Coronary artery (tissue), 2 donors: ENCODE results near the gene BMF.
A peak's percentile ranks its signal among the peaks of the same experiment; 100 is the strongest.

Experiments
- DNase-seq: peaks from one replicate; pipeline ENCODE4 v3.0.0-alpha.2; 2017; ENCODE audit warnings: low spot score
- H3K27ac ChIP-seq, 2 donors: fragments of 200-600 bp; sonication (generic); one replicate each; pipeline ENCODE4 v1.5.1; 2016 to 2019
- H3K4me3 ChIP-seq: fragments of 200-600 bp; sonication (generic); 2 replicates; pipeline ENCODE4 v1.5.1; 2016; ENCODE audit warnings: mild to moderate bottlenecking, moderate library complexity
- CTCF ChIP-seq: fragments of 200-600 bp; sonication (generic); IDR thresholded peaks from one replicate; pipeline ENCODE4 v1.5.1; 2019; ENCODE audit warnings: antibody characterized with exemption

The BMF gene

DNA sequence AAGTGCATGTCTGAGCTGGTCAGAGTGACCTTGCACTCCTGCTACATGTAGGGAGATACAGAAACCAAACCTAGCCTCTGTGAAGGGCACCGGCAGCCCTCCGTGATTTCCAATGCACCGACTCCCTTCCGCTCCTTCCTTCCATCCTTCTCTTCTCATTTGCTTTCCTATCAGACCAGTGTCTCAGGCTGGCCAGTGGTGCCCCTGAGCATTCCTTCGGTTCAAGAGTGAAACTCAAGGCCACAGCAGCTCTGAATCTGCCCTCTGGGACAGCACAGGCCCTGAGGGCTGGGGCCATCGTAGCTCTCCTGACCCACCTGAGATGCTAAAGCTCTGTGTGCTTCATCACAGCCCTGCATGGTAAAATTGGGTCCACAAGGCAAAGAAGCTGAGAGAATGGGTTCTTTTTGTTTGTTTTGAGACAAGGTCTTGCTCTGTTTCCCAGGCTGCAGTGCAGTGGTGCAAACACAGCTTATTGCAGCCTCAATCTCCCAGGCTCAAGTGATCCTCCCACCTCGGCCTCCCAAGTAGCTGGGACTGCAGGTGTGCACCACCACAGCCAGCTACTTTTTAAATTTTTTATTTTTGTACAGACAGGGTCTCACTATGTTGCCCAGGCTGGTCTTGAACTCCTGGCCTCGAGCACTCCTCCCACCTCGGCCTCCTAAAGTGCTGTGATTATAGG lies 2.3 kb upstream of the BMF start:
- TF ChIP-seq CTCF = no peak
- no peak overlapping the region for H3K27ac ChIP-seq
- no peak for DNase-seq
- no peak overlapping the region for H3K4me3 ChIP-seq

DNA sequence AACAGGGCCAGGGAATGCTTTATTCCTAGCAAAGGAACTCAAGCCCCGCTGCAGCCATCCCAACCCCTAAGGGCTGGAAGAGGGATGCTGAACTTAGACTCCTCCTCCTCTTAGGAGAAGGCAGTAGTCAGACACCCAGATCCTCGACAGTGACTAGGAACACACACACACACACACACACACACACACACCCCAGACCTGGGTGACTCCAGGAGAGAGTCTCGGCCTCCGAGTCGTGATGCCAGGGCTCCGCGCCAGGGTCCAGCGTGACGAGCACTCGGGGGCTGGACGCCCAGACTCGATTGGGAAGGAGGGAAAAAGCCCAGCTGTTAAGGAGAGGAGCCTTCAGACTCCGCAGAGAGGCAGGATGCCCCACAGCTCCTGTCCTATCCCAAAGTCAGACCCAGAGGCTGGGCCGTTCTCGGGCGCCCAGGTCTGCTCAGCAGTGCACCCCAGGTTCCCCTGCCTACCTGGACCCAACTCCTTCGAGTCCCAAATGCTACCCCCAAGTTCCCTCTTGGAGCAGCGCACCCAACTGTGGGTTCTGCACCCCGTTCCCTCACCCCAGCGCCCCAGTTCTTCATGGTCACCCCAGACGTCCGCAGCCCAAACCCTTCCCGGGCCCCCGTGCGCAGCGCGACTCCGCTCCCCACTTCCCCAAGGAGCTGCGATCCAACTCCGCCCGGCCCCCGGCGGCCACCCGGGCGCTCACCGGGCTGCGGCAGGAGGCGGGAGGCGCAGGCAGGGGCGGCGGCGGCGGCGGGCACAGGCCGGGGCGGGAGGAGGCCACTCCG lies 421 bp downstream of the BMF start:
- peak overlapping the region; percentile 98 for H3K4me3 ChIP-seq
- no peak for TF ChIP-seq CTCF
- peak overlapping the region; percentile 71 to 88 for H3K27ac ChIP-seq
- peak; percentile 88 for DNase-seq

DNA sequence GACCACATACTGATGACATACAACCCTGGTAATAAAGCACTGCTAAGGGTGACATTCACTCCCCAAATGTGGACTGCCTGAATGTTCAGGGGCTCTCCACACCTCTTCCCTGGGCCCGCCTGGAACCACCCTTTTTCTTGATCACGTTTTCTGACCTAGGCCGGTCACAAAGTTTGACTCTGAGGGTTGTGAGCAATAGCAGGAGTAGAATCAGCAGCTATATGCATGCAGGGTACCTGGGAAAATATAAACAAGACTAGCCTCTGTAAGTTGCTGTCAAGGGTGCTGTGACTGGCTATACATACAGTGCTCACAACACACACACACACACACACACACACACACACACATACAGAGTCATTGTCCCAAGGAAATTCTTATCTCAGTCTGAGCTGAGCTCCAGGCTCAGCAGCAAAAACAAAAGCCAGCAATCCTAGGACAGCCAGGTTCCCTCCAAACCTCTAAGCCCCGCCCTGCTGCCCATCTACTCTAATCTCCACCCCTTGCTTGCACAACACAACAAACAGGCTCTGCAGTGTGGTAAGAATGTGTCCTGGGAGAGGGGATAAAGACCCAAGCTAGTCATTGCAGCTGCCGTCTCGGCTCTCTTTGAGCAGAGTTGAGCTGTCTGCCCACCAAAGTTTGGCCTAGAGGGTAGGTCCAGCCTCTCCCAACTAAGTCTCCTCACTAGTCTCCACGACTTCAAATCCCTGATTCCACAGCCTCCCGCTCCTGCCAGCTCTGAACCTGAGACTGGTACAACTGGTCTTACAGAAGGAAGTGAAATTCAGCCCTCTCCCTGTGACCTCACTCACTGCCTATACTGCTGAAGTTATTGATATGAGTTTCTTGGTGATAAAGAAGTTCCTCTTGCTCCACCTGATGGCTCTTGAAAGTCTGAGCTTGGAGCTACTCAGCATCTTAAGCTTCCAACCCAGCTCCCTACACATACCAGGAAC lies 2.2 kb downstream of the BMF start:
- peak; percentile 78 for DNase-seq
- H3K27ac ChIP-seq = peak overlapping the region in 1 of 2 donors; percentile 88
- TF ChIP-seq CTCF = no peak
- no peak overlapping the region for H3K4me3 ChIP-seq

GRCh38 chr15:40105517-40106202 lies 3.0 kb downstream of the BMF start:
- peak overlapping the region; percentile 73 to 88 for H3K27ac ChIP-seq
- no peak overlapping the region for H3K4me3 ChIP-seq
- no peak for DNase-seq
- TF ChIP-seq CTCF = no peak

GRCh38 chr15:40104865-40105516 lies 3.7 kb downstream of the BMF start:
- Histone ChIP-seq H3K4me3 (peak overlapping the region; percentile 29), H3K27ac (peak overlapping the region; percentile 73 to 88)
- TF ChIP-seq CTCF = peak; percentile 100
- DNase-seq = peak; percentile 92

DNA sequence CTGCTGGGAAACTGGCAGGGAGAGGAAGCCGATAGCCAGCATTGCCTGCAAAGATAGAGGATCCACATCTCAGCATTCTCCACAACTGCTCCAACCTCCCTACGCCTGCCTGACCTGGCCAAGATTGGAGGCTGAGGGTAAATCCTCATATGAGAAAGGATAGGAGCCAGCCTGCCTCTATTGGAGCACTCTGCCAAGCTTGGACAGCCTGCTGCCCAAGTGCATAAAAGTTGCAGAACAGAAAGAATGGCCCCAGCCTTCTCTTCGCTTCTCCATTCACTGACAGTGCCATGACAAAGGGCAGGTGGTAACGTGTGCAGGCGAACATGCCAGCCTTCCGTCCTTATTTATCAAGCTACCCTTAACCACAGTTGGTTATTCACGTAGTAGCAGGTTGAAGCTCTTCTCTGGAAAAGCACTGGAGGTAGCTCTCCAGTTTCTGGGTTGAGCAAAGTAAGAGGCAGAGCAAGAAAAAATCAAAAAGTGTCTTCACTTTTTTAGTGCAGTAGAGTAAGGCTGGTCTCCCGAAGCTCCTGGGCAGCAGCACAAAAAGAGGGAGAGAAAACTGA lies 4.3 kb downstream of the BMF start:
- H3K4me3 ChIP-seq = peak overlapping the region; percentile 29
- TF ChIP-seq CTCF = no peak
- peak overlapping the region; percentile 73 to 88 for H3K27ac ChIP-seq

More for the DNA sequence above, 4.3 kb downstream of the BMF start:
- DNase-seq = no peak
